Stimulated activated CD4-positive, alpha-beta T cell treated with anti-CD3 and anti-CD28 coated beads, TNF-alpha, amount 100 ng/mL, for 4 hours (primary cell): ENCODE data around the gene HOXC11.

ENCODE experiments used
- DNase-seq, 3 experiments: peaks; one replicate each; pipeline ENCODE4 v3.0.0-alpha.2; 2020; ENCODE audit warnings: low read depth in 3 of 3

Gene HOXC11

GRCh38 chr12:53942467-53942997, 30.4 kb upstream of the HOXC11 start:
- DNase-seq, result no peak

GRCh38 chr12:53944209-53944608, 28.7 kb upstream of the HOXC11 start:
- DNase-seq, result no peak

- DNase-seq, result no peak
Observed at GRCh38 chr12:53944907-53945847, 27.7 kb upstream of the HOXC11 start.

- no peak for DNase-seq
Observed at GRCh38 chr12:53947743-53948142, 25.2 kb upstream of the HOXC11 start.

GRCh38 chr12:53948650-53949593, 24.0 kb upstream of the HOXC11 start:
- no peak for DNase-seq

- no peak for DNase-seq
Observed at GRCh38 chr12:53949631-53950436, 23.1 kb upstream of the HOXC11 start.

- no peak for DNase-seq
Observed at GRCh38 chr12:53950437-53950773, 22.5 kb upstream of the HOXC11 start.

GRCh38 chr12:53950789-53951576, 21.9 kb upstream of the HOXC11 start:
- DNase-seq, result no peak

- no peak for DNase-seq
Observed at GRCh38 chr12:53951577-53952334, 21.2 kb upstream of the HOXC11 start.

GRCh38 chr12:53952335-53952694, 20.6 kb upstream of the HOXC11 start:
- DNase-seq, result no peak

GRCh38 chr12:53952871-53953734, 19.8 kb upstream of the HOXC11 start:
- DNase-seq, result no peak

- no peak for DNase-seq
Observed at GRCh38 chr12:53953831-53954693, 18.9 kb upstream of the HOXC11 start.

GRCh38 chr12:53954694-53955035, 18.3 kb upstream of the HOXC11 start, which contains the start of gene HOXC12:
Gene HOXC12, plus strand, starts transcription at chr12:53954903. Its CDS starts 27 bp downstream, at chr12:53954930.
- DNase-seq, result no peak

GRCh38 chr12:53955036-53955775, 17.7 kb upstream of the HOXC11 start:
- DNase-seq, result no peak

- no peak for DNase-seq
Observed at GRCh38 chr12:53955776-53956250, 17.1 kb upstream of the HOXC11 start.

- no peak for DNase-seq
Observed at GRCh38 chr12:53956251-53956887, 16.6 kb upstream of the HOXC11 start.
